A673 (cell line): ENCODE results near the gene PRDM16. TPM values are rescaled to one million over a fixed set of nuclear protein-coding genes. Genes with fewer than 3 reads are reported as not detected.

ENCODE experiments used
- BruUV-seq: library from RNA; stranded (reverse); fragments of 400-500 nt; replicated peaks from 2 replicates; lab custom pipeline; 2021; lab: Mats Ljungman, UMichigan
- CTCF ChIA-PET: fragments of 300-600 bp; sonication (Branson Sonifier 250); formaldehyde crosslinking; loops from one replicate; lab custom pipeline; 2022; ENCODE audit warnings: antibody characterized with exemption; lab: Charles Lee
- POLR2A ChIA-PET: fragments of 300-600 bp; sonication (Branson Sonifier 250); formaldehyde crosslinking; loops from one replicate; lab custom pipeline; 2022; ENCODE audit warnings: antibody characterized with exemption; ENCODE audit not compliant: low non-redundant PET; lab: Charles Lee
- DNase-seq: peaks from one replicate; pipeline ENCODE4 v3.0.0-alpha.2; 2015; ENCODE audit warnings: low spot score
- H3K27ac ChIP-seq: fragments of 200-600 bp; sonication (generic); 2 replicates; pipeline ENCODE4 v1.5.1; 2016; ENCODE audit warnings: mixed run types, low read depth, mild to moderate bottlenecking, mixed read lengths, antibody characterized with exemption, low read length; ENCODE audit not compliant: poor library complexity, severe bottlenecking
- H3K27me3 ChIP-seq: fragments of 200-600 bp; sonication (generic); replicated peaks from 2 replicates; pipeline ENCODE4 v1.6.1; 2017; ENCODE audit warnings: mixed run types, low read depth, mild to moderate bottlenecking, mixed read lengths, antibody characterized with exemption, low read length; ENCODE audit not compliant: insufficient read depth, poor library complexity
- H3K36me3 ChIP-seq: fragments of 200-600 bp; sonication (generic); 2 replicates; pipeline ENCODE4 v1.6.1; 2016; ENCODE audit warnings: mixed run types, mild to moderate bottlenecking, mixed read lengths, antibody characterized with exemption, low read length; ENCODE audit not compliant: insufficient read depth, poor library complexity, severe bottlenecking
- H3K4me1 ChIP-seq: fragments of 200-600 bp; sonication (generic); 2 replicates; pipeline ENCODE4 v1.6.1; 2017; ENCODE audit warnings: mixed run types, mild to moderate bottlenecking, mixed read lengths, antibody characterized with exemption, low read length; ENCODE audit not compliant: insufficient read depth, poor library complexity, severe bottlenecking
- H3K4me3 ChIP-seq: fragments of 200-600 bp; sonication (generic); 2 replicates; pipeline ENCODE4 v1.5.1; 2016; ENCODE audit warnings: low read depth, mixed run types, mild to moderate bottlenecking, mixed read lengths, low read length; ENCODE audit not compliant: poor library complexity, severe bottlenecking
- H3K9me3 ChIP-seq: fragments of 200-600 bp; sonication (generic); 2 replicates; pipeline ENCODE4 v1.6.1; 2016; ENCODE audit warnings: mixed run types, low read depth, mild to moderate bottlenecking, mixed read lengths, antibody characterized with exemption, low read length; ENCODE audit not compliant: poor library complexity, severe bottlenecking
- EZH2 ChIP-seq: fragments of 200-600 bp; sonication (generic); IDR thresholded peaks from 2 replicates; pipeline ENCODE4 v1.6.1; 2017; ENCODE audit warnings: borderline replicate concordance, low read depth, mild to moderate bottlenecking, mixed read lengths, antibody characterized with exemption, low read length; ENCODE audit not compliant: poor library complexity, severe bottlenecking
- intact Hi-C: fragments of 100-400 bp; cut with micrococcal nuclease; formaldehyde crosslinking; loops from one replicate; pipeline ENCODE4 v1.10.0; 2022; ENCODE audit not compliant: unreplicated experiment
- total RNA-seq: library from RNA; stranded (reverse); gene quantifications from 2 replicates; pipeline ENCODE4 v1.2.3, GENCODE V29; 2021
- TF ChIP-seq, protein P1 (sequence below): fragments of 300-800, 200-600 bp; sonication (generic); conservative IDR thresholded peaks from 2 replicates; pipeline ENCODE4 v1.5.1; 2017; ENCODE audit warnings: low read depth, mild to moderate bottlenecking, antibody characterized with exemption, low read length, moderate library complexity, mixed read lengths

The PRDM16 gene
- total RNA-seq, 1 experiment from 2014 or later = 0.49 TPM

DNA sequence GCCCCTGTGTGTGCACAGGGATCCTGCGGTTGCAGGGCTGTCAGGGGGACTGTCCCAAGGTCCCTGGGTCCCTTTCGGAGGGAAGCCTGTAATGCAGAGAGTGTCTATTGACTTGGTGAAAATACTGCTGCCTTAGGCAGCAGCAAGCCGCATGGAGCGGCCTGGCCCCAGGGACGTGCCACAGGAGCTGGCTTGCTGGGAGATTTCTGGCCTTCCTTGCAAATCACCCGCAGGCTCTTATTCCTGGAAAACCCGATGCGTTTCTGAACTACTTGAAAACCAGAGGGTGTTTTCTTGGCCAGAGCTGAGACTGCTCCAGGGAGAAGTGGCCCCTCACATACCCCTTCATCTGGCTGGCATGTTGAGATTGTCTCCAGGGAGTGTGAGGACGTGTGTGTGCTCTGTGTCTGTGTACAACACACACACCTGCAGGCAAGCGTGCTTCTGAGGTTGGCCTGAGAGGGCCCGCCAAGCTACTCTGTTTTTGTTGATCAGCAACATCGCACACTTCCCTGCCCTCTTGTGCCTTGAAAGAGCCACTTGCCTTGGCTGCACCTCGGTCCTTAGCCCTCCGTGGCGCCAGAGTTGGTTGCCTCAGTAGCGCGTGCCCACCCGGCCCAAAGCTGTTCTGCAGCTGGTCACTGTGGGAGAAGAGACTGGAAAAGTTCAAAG lies 10.5 kb downstream of the PRDM16 start:
- intact Hi-C loops = no loop called here
- H3K27me3 ChIP-seq = peaks cover 48% of the 10 kb centered on the region
- no TSS peak for BruUV-seq
- no peak overlapping the region for H3K4me3 ChIP-seq
- TF ChIP-seq, protein P1, sequence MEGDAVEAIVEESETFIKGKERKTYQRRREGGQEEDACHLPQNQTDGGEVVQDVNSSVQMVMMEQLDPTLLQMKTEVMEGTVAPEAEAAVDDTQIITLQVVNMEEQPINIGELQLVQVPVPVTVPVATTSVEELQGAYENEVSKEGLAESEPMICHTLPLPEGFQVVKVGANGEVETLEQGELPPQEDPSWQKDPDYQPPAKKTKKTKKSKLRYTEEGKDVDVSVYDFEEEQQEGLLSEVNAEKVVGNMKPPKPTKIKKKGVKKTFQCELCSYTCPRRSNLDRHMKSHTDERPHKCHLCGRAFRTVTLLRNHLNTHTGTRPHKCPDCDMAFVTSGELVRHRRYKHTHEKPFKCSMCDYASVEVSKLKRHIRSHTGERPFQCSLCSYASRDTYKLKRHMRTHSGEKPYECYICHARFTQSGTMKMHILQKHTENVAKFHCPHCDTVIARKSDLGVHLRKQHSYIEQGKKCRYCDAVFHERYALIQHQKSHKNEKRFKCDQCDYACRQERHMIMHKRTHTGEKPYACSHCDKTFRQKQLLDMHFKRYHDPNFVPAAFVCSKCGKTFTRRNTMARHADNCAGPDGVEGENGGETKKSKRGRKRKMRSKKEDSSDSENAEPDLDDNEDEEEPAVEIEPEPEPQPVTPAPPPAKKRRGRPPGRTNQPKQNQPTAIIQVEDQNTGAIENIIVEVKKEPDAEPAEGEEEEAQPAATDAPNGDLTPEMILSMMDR = no peak
- TF ChIP-seq EZH2 = no peak
- no peak for DNase-seq
- H3K36me3 ChIP-seq = no peaks in the 10 kb centered on the region
- POLR2A ChIA-PET = no interaction called here
- H3K27ac ChIP-seq = no peak overlapping the region
- CTCF ChIA-PET = no interaction called here
- no peaks in the 10 kb centered on the region for H3K9me3 ChIP-seq
- no peaks in the 10 kb centered on the region for H3K4me1 ChIP-seq

GRCh38 chr1:3080053-3080955 lies 11.3 kb downstream of the PRDM16 start:
- CTCF ChIA-PET = no interaction called here
- peaks cover 42% of the 10 kb centered on the region for H3K27me3 ChIP-seq
- BruUV-seq = no TSS peak
- no peak for DNase-seq
- intact Hi-C loops = no loop called here
- H3K4me1 ChIP-seq = no peaks in the 10 kb centered on the region
- H3K27ac ChIP-seq = no peak overlapping the region
- TF ChIP-seq, protein P1 = no peak
- TF ChIP-seq EZH2 = no peak
- H3K36me3 ChIP-seq = no peaks in the 10 kb centered on the region
- H3K4me3 ChIP-seq = no peak overlapping the region
- POLR2A ChIA-PET = no interaction called here
- H3K9me3 ChIP-seq = no peaks in the 10 kb centered on the region

- H3K27me3 ChIP-seq = peaks cover 41% of the 10 kb centered on the region
- no peaks in the 10 kb centered on the region for H3K9me3 ChIP-seq
- BruUV-seq = no TSS peak
- H3K36me3 ChIP-seq = no peaks in the 10 kb centered on the region
- no peak overlapping the region for H3K27ac ChIP-seq
- DNase-seq = no peak
- intact Hi-C loops = no loop called here
- ChIA-PET CTCF (no interaction called here), POLR2A (no interaction called here)
- no peak overlapping the region for H3K4me3 ChIP-seq
- no peaks in the 10 kb centered on the region for H3K4me1 ChIP-seq
- TF ChIP-seq, protein P1 = no peak
- TF ChIP-seq EZH2 = no peak
These were observed 12.2 kb downstream of the PRDM16 start for GRCh38 chr1:3081171-3081683.
